ENCODE results near the gene FAM174B.

Gene FAM174B

DNA sequence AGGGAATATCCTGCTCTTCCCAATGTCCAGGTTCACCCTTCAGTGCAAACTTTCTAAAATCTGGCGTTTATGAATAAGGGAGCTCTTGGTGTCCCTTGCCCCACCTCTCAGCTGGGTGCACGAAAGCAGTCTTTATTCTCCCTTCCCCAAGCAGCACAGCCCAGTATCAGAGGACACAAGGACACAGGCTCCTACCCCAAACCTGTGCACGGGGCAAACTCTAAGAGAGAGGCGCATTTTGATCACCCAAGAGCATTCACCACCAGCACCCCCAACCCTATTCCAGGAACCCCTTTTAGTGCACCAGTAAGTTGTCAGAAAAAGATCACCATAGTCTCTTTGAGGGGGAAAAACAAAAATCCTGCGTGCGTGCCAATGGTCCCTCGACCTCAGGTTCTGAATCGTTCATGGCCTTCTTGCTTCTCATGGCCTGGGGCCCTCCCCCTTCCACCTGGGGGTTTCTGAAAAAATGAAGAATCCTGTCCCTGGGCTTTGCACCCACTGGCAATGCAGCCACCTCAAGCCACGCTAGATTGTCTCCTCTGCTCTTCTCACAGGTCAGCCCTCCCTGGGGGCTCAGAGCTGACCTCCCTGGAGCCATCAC, 78.9 kb downstream of the FAM174B start:
- ChIA-PET POLR2A (no interaction called here), CTCF (no interaction called here)
- no peak for DNase-seq (ENCODE audit: extremely low spot score)
- TF ChIP-seq, protein P1, sequence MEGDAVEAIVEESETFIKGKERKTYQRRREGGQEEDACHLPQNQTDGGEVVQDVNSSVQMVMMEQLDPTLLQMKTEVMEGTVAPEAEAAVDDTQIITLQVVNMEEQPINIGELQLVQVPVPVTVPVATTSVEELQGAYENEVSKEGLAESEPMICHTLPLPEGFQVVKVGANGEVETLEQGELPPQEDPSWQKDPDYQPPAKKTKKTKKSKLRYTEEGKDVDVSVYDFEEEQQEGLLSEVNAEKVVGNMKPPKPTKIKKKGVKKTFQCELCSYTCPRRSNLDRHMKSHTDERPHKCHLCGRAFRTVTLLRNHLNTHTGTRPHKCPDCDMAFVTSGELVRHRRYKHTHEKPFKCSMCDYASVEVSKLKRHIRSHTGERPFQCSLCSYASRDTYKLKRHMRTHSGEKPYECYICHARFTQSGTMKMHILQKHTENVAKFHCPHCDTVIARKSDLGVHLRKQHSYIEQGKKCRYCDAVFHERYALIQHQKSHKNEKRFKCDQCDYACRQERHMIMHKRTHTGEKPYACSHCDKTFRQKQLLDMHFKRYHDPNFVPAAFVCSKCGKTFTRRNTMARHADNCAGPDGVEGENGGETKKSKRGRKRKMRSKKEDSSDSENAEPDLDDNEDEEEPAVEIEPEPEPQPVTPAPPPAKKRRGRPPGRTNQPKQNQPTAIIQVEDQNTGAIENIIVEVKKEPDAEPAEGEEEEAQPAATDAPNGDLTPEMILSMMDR (IDR thresholded peaks at IDR 0.05; ENCODE audit: control extremely low read depth, extremely low read depth, low read depth, missing control alignments): no peak

- POLR2A ChIA-PET: no interaction called here
- CTCF ChIA-PET: interaction anchor here (1.4 kb wide), 1 partner anchor 140 kb away, joined by 5 read pairs; no protein-coding TSS in a partner anchor
- TF ChIP-seq, protein P1 (IDR thresholded peaks at IDR 0.05; ENCODE audit: control extremely low read depth, extremely low read depth, low read depth, missing control alignments): no peak
Observed at GRCh38 chr15:92574566-92574965, 81.0 kb downstream of the FAM174B start.

DNA sequence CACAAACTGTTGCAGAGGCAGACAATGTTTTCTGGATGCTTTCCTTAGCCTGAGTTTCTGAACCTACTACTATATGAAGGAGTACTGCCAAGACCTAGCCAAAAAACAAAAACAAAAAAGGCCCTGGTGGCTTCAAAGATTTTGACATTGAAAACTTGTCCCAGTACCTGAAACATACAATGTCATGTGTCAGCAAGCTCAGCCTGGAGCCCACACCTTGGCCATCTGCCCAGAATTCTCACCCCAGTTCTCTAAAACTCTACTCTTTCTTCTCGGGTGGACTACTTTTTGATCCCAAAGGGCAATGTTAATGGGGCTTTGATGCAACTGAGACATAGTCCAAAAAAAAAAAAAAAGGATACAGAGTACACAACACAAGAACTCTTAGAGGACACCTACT, 81.4 kb downstream of the FAM174B start:
- ChIA-PET CTCF (interaction anchor here (1.4 kb wide), 1 partner anchor 141 kb away, joined by 5 read pairs; no protein-coding TSS in a partner anchor), POLR2A (no interaction called here)
- TF ChIP-seq, protein P1 (IDR thresholded peaks at IDR 0.05; ENCODE audit: control extremely low read depth, extremely low read depth, low read depth, missing control alignments): no peak
- DNase-seq (ENCODE audit: extremely low spot score): no peak

More at GRCh38 chr15:92574566-92574965, 81.0 kb downstream of the FAM174B start:
- DNase-seq (ENCODE audit: extremely low spot score): no peak

GRCh38 chr15:92571824-92572223, 83.8 kb downstream of the FAM174B start:
- TF ChIP-seq, protein P1 (IDR thresholded peaks at IDR 0.05; ENCODE audit: control extremely low read depth, extremely low read depth, low read depth, missing control alignments): no peak
- ChIA-PET CTCF (no interaction called here), POLR2A (no interaction called here)
- DNase-seq (ENCODE audit: extremely low spot score): no peak

- TF ChIP-seq, protein P1 (IDR thresholded peaks at IDR 0.05; ENCODE audit: control extremely low read depth, extremely low read depth, low read depth, missing control alignments): no peak
- DNase-seq (ENCODE audit: extremely low spot score): no peak
- ChIA-PET POLR2A (no interaction called here), CTCF (interaction anchor here (0.9 to 1.4 kb wide), 3 partner anchors 11 to 21 kb away, joined by 3 to 5 read pairs (median 3); no protein-coding TSS in a partner anchor)
Observed at GRCh38 chr15:92570391-92570790, 85.2 kb downstream of the FAM174B start.

GRCh38 chr15:92569778-92570177, 85.8 kb downstream of the FAM174B start:
- POLR2A ChIA-PET: no interaction called here
- DNase-seq (ENCODE audit: extremely low spot score): no peak
- CTCF ChIA-PET: interaction anchor here (1.4 to 1.6 kb wide), 2 partner anchors 11 to 48 kb away, joined by 5 to 6 read pairs; no protein-coding TSS in a partner anchor
- TF ChIP-seq, protein P1 (IDR thresholded peaks at IDR 0.05; ENCODE audit: control extremely low read depth, extremely low read depth, low read depth, missing control alignments): no peak

Data from GM10248 (cell line).